Measurements from ENCODE around the gene LILRA6.

Gene LILRA6

GRCh38 chr19:54190503-54191010, 52.0 kb downstream of the LILRA6 start:
- Histone ChIP-seq H3K4me3 (ENCODE audit: low read depth, low read length, poor library complexity, severe bottlenecking) (peak overlapping the region; percentile 82), H2AFZ (ENCODE audit: low read length) (no peak overlapping the region)

GRCh38 chr19:54189735-54190502, 52.7 kb downstream of the LILRA6 start:
- Histone ChIP-seq H3K27me3 (ENCODE audit: insufficient read depth, low read length) (no peaks in the 10 kb centered on the region), H3K9ac (ENCODE audit: low read length) (peak overlapping the region; percentile 92), H3K4me3 (ENCODE audit: low read depth, low read length, poor library complexity, severe bottlenecking) (peak overlapping the region; percentile 82), H3K9me2 (ENCODE audit: low read depth, low read length) (no peaks in the 10 kb centered on the region), H2AFZ (ENCODE audit: low read length) (no peak overlapping the region), H3F3A (ENCODE audit: insufficient read depth, low read length) (no peaks in the 10 kb centered on the region), H3K27ac (ENCODE audit: low read depth, low read length, poor library complexity, severe bottlenecking) (peak overlapping the region; percentile 92), H3K4me2 (ENCODE audit: low read length) (peak overlapping the region; percentile 93), H3K9me3 (ENCODE audit: low read length) (no peaks in the 10 kb centered on the region), H4K20me1 (ENCODE audit: insufficient read depth, low read length) (no peaks in the 10 kb centered on the region), H3K36me3 (ENCODE audit: insufficient read depth, low read length) (peaks cover 16% of the 10 kb centered on the region; the same call in 1 of the 2 replicates), H3K4me1 (ENCODE audit: insufficient read depth, low read length, severe bottlenecking) (peaks cover 21% of the 10 kb centered on the region), H3K79me2 (ENCODE audit: insufficient read depth, low read length) (no peaks in the 10 kb centered on the region)
- no peak for TF ChIP-seq CTCF (IDR thresholded peaks at IDR 0.05; ENCODE audit: low read length)
- no peak for TF ChIP-seq EZH2 (IDR thresholded peaks at IDR 0.05; ENCODE audit: borderline replicate concordance, low read length)

More at GRCh38 chr19:54190503-54191010, 52.0 kb downstream of the LILRA6 start:
- Histone ChIP-seq H3F3A (ENCODE audit: insufficient read depth, low read length) (no peaks in the 10 kb centered on the region), H3K4me2 (ENCODE audit: low read length) (peak overlapping the region; percentile 93), H3K4me1 (ENCODE audit: insufficient read depth, low read length, severe bottlenecking) (peaks cover 21% of the 10 kb centered on the region), H3K27me3 (ENCODE audit: insufficient read depth, low read length) (no peaks in the 10 kb centered on the region), H3K79me2 (ENCODE audit: insufficient read depth, low read length) (no peaks in the 10 kb centered on the region), H3K36me3 (ENCODE audit: insufficient read depth, low read length) (peaks cover 16% of the 10 kb centered on the region; the same call in 1 of the 2 replicates), H3K9me3 (ENCODE audit: low read length) (no peaks in the 10 kb centered on the region), H3K27ac (ENCODE audit: low read depth, low read length, poor library complexity, severe bottlenecking) (peak overlapping the region; percentile 92), H3K9ac (ENCODE audit: low read length) (peak overlapping the region; percentile 80), H3K9me2 (ENCODE audit: low read depth, low read length) (no peaks in the 10 kb centered on the region), H4K20me1 (ENCODE audit: insufficient read depth, low read length) (no peaks in the 10 kb centered on the region)
- no peak for TF ChIP-seq CTCF (IDR thresholded peaks at IDR 0.05; ENCODE audit: low read length)
- TF ChIP-seq EZH2 (IDR thresholded peaks at IDR 0.05; ENCODE audit: borderline replicate concordance, low read length) = no peak

DNA sequence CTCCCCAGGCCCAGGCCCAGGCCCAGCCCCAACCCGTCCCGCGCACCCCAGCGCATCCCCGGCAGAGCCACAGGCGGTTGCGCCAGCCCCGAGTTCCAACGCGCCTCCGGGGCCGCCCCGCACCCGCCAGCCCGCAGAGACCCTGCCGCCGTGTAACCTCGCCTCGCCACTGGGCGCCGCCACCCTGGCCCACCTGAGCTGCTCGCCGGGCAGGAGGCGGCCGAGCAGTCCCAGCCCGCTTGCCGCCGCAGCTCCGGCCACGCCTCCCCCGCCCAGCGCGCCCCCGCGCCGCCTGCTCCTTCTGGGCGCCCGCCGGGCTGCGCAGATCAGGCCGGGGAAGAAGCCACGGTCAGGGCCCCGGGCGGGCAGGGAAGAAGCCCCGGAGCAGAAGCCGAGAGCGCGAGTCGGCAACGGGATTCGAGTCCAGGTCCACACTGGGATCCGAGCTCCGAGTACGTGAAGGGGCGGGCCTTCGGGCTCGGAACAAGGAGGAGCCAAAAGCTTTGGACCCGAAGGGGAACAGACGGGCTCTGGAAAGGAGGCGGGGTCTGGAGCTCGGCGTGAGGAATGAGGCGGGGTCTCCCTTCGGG, 53.4 kb downstream of the LILRA6 start, which contains the start of gene MBOAT7:
TSS of gene MBOAT7 (minus strand) at position 436 of the 590 bp plus-strand sequence. CDS start 1,072 bp downstream, outside the sequence.
- H3K27me3 ChIP-seq (ENCODE audit: insufficient read depth, low read length) = no peaks in the 10 kb centered on the region
- no peaks in the 10 kb centered on the region for H3K9me3 ChIP-seq (ENCODE audit: low read length)
- H4K20me1 ChIP-seq (ENCODE audit: insufficient read depth, low read length) = no peaks in the 10 kb centered on the region
- H3K9ac ChIP-seq (ENCODE audit: low read length) = peak within 1 kb of the TSS; percentile 92
- no peaks in the 10 kb centered on the region for H3K79me2 ChIP-seq (ENCODE audit: insufficient read depth, low read length)
- H3K4me2 ChIP-seq (ENCODE audit: low read length) = peak within 1 kb of the TSS; percentile 93
- peak within 1 kb of the TSS; percentile 92 for H3K27ac ChIP-seq (ENCODE audit: low read depth, low read length, poor library complexity, severe bottlenecking)
- peaks cover 21% of the 10 kb centered on the region for H3K4me1 ChIP-seq (ENCODE audit: insufficient read depth, low read length, severe bottlenecking)
- H3K9me2 ChIP-seq (ENCODE audit: low read depth, low read length) = no peaks in the 10 kb centered on the region
- no peak within 1 kb of the TSS for H2AFZ ChIP-seq (ENCODE audit: low read length)
- TF ChIP-seq EZH2 (IDR thresholded peaks at IDR 0.05; ENCODE audit: borderline replicate concordance, low read length) = no peak
- peak; percentile 52 for TF ChIP-seq CTCF (IDR thresholded peaks at IDR 0.05; ENCODE audit: low read length)
- no peaks in the 10 kb centered on the region for H3F3A ChIP-seq (ENCODE audit: insufficient read depth, low read length)
- peak within 1 kb of the TSS; percentile 82 for H3K4me3 ChIP-seq (ENCODE audit: low read depth, low read length, poor library complexity, severe bottlenecking)
- peaks cover 11% of the 10 kb centered on the region; the same call in 1 of the 2 replicates for H3K36me3 ChIP-seq (ENCODE audit: insufficient read depth, low read length)

All from OCI-LY1 (cell line).